GM21367 (cell line): ENCODE results near the gene HDAC4.

Experiments
- ATAC-seq: cut with Tn5 transposase; IDR thresholded peaks from one replicate; pipeline ENCODE4 v1.9.1; 2021; ENCODE audit not compliant: unreplicated experiment

The HDAC4 gene

GRCh38 chr2:239329972-239330572 is 70.7 kb downstream of the HDAC4 start:
- no peak for ATAC-seq

DNA sequence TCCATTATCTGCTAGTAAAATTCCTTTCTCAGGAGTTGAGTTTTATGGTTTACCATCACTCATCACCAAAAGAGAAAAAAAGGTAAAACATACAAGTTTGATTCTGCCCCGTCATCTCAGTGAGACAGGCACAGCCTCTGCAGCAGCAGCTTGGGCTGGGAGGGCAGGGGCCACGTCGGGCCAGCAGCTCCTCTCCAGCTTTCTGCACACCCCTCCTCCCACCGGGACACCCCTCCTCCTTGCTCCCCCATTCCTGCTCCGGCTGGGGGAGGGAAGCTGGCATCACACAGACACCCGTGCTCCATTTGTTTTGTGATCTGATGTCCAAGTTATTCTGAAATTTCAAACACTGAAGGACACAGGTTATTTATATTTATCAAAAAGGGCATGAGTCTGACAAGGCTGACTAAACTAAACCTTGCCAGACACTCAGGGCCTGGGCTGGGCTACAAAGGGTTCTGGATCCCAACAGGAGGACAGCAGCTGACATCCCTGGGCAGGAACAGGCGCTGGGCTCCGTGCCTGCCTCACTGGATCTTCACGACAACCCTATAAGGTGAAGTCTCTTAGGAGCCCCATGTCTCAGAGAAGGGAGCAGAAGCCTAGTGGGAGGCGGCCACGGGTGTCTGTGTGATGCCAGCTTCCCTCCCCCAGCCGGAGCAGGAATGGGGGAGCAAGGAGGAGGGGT is 71.4 kb downstream of the HDAC4 start:
- no peak for ATAC-seq

DNA sequence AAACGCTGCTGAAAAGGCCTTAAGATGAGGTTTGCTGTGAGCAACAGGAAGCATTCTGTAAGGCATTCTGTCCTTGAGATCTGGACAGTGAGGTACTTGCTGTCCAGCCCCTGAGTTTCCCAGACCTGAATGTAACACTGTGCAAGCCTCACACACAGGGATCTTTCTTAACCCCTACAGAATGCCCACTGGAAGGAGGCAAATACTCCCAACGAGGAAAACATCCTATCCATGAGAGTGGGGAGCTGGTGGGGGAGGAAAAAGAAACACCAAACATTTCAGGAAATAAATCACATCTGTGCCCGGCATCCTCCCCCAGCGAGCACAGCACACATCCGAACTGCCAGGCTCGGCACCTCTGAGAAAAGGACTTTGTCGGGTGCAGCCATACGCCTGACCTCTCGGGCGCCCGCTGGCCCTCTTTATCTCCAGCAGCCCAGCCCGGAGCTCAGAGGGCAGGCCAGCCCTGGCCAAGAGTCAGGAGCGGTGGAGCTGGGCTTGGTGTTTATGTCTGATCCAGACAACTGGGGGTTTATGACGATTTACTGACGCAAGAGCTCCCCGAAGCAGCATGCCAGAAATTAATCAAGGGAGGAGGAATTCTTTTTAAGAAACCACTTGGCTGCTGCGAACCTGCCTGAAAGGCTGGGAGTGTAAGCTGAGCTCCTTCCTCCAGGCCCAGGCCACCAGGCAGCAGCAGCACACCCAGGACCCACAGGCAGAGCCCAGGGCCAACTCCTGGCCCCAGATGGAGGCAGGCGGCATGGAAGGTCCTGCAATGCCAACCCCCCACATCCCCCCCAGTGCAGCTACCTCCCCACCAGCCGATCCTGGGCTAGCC is 72.2 kb downstream of the HDAC4 start:
- no peak for ATAC-seq

DNA sequence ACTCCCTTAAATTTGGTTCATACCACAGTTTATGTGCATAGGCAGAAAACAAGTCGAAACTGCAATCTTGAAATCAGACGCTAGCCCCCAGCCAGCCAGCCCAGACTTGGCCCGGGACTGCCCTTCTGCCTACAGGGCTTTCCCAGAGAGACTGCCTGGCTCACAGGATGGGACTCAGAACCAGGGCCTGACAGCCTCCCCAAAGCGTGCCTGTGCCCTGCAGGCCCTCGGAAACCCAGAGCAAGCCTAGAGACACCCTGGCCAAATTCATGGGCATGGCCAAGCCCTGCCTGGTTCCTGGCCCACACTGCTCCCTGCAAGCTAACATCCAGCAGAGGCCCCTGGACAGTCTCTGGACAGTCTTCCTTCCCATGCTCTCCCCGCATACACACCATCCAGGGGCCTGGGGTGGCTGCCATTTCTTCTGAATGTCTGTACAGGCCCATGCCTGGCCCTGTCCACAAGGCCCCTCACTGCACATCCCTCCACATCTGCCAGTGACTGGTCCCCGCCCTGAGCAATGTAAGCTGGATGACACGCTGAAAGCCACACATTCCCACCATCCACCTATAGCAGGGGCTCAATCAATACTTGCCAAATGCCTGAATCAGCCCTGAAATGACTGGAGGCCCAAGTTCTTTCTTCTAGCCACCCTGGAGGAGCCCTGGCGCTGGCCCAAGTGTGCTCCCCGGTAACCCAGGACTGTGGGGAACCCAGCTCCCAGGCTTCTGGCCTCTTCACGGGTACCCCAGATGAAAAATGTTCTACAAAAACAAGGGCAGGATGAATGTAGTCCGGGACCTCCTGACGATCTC is 73.1 kb downstream of the HDAC4 start:
- no peak for ATAC-seq

DNA sequence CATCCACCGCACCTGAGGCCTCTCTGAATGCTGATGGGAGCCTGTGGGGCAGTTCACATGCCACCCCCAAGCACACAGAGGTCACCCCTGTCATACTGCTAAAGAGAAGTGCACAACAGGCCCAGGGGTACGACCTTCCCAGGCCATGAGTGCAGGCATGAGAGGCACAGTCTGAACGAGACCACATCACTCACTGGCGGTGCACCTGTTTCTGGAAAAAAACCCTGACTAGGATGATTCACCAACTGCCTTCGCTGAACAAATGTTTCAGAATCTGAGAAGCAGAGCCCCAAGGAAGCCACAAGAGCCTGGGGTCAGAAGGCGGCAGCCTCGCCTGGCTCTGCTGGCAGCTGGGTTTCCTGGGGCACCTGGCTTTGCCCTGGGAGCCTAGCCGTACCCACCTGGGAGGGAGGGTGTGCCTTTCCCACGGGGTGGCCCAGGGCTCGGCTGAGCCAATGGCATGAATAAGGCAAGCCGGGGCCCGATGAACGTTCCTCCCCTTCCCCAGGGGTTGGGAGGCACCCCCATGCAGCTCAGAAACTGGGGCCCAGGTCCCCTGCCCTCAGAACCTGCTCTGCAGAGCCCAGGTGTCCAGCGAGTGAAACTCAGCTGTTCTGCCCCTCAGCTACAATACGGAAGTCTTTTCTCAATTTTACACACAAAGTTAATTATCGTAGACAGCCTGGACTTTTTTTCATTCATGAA is 73.8 kb downstream of the HDAC4 start:
- no peak for ATAC-seq

- no peak for ATAC-seq
Observed at GRCh38 chr2:239324456-239324855, 76.4 kb downstream of the HDAC4 start.

- ATAC-seq: no peak
Observed at GRCh38 chr2:239323447-239323846, 77.4 kb downstream of the HDAC4 start.

DNA sequence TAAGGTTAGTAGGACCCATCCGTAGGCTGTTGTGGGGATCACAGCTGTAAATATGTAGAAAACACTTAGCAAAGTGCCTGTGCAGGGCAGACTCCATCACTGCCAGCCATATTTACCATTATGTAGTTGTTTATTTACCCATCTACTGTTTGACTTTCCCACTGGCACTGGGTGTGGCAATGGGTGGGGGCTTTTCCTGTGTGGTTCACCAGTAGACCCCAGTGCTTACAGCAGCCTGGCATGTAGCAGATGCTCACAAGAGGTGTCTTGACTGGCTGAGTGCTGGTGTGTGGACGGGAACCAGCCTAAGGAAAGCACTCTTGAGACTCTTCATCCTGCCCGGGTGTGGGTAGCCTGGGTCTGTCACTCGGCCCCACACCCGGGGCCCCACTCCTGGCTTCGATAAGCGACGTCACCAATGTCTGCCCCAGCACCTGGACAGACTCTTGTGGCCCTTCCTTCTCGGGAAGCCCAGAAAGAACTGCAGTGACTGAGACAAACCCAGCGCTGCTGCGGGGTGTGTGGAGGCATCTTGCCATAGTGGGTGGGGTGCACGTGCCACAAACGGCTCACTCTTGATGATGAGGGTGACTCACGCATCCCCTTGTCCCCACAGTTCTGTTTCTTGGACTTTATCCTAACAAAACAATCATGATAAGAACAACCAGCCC is 78.3 kb downstream of the HDAC4 start:
- ATAC-seq: no peak

DNA sequence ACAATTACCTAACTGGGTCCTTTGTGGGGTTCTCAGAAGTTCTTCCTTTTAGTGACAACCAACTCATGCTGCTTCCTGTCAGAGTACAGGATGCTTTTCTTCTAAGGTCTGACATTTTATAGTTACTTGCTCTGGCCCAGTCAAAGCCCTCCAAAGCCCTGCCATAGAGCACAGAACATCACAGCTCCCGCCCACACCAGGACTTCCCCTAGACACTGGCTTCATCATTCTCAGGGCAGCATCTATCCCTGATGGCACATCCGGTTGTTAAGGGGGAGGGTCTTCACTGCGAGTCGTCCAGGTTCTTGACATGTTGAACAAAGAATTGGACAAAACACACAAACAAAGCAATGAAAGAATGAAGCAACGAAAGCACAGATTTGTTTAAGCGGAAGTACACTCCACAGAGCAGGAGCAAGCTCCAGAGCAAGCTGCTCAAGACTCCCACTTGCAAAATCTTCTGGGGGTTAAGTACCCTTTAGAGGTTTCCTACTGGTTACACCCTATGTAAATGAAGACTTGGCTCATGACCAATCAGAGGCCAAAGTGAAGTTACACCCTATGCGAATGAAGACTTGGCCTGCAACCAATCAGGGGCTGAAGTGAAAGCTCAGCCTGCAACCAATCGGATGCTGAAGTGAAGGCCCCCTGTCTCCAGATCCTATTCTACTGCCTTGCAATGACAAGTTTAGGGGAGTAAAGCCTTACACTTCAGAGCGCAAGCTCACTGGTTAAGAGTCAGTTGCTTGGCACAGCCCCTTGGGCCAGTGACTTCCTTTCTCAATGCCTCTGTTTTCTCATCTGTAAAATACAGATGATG is 79.0 kb downstream of the HDAC4 start:
- ATAC-seq: no peak

GRCh38 chr2:239318790-239319661 is 81.8 kb downstream of the HDAC4 start:
- ATAC-seq: no peak

GRCh38 chr2:239318151-239318611 is 82.6 kb downstream of the HDAC4 start:
- no peak for ATAC-seq

- no peak for ATAC-seq
Observed at GRCh38 chr2:239316562-239317465, 84.0 kb downstream of the HDAC4 start.

DNA sequence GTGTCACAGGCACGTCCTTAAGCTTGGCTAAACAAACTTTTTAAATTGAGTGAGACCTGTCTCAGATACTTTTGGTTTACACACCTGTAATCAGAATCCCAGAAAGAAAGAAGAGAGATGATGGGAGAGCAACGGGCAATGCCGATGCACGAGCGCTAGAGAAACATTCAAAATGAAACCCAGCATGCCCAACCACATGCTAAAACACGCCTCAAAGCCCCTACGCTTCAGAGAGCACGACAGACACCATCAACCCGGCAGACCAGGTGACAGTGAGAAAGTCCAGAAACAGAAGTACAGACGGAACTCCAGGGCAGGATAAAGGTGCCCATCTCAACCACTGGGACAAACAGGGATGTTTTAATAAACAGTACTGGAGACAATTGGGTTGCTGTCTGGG is 85.5 kb downstream of the HDAC4 start:
- no peak for ATAC-seq

GRCh38 chr2:239313776-239314175 is 87.0 kb downstream of the HDAC4 start:
- no peak for ATAC-seq

GRCh38 chr2:239312741-239313667 is 87.8 kb downstream of the HDAC4 start:
- ATAC-seq: no peak

GRCh38 chr2:239312081-239312511 is 88.7 kb downstream of the HDAC4 start:
- no peak for ATAC-seq
